Endothelial cell (in vitro differentiated cells): ENCODE data around the gene PRMT1. TPM values are rescaled to one million over a fixed set of nuclear protein-coding genes. Genes with fewer than 3 reads are reported as not detected.
"Not testable (repeated sequence)": the region's sequence is repeated elsewhere in the genome, so short reads cannot be mapped to it uniquely, and the experiment has no call there.

Experiments
- DNase-seq: peaks from one replicate; pipeline ENCODE4 v3.0.0; 2021; ENCODE audit warnings: low spot score
- H3K27ac Mint-ChIP-seq: one replicate; pipeline ENCODE4 v1.8.0; 2021; ENCODE audit warnings: mixed read lengths, inconsistent platforms; ENCODE audit not compliant: unreplicated experiment
- H3K27me3 Mint-ChIP-seq: one replicate; pipeline ENCODE4 v1.8.0; 2021; ENCODE audit warnings: mild to moderate bottlenecking, moderate library complexity, mixed read lengths, inconsistent platforms; ENCODE audit not compliant: unreplicated experiment
- H3K36me3 Mint-ChIP-seq: one replicate; pipeline ENCODE4 v1.8.0; 2021; ENCODE audit warnings: mild to moderate bottlenecking, low read depth, mixed read lengths, inconsistent platforms; ENCODE audit not compliant: unreplicated experiment
- H3K4me1 Mint-ChIP-seq: one replicate; pipeline ENCODE4 v1.8.0; 2021; ENCODE audit warnings: mild to moderate bottlenecking, mixed read lengths, inconsistent platforms; ENCODE audit not compliant: unreplicated experiment
- H3K4me3 Mint-ChIP-seq: one replicate; pipeline ENCODE4 v1.8.0; 2021; ENCODE audit warnings: mild to moderate bottlenecking, mixed read lengths, inconsistent platforms; ENCODE audit not compliant: unreplicated experiment
- H3K9me3 Mint-ChIP-seq: one replicate; pipeline ENCODE4 v1.8.0; 2021; ENCODE audit warnings: mixed read lengths, inconsistent platforms; ENCODE audit not compliant: unreplicated experiment
- total RNA-seq: library from RNA; stranded (reverse); fragmentation: NEBNext Ultra II Directional; extraction: Animal tissue kit (Norgen Biotek cat#: 25700); gene quantifications from one replicate; pipeline ENCODE4 v1.2.1, GENCODE V29; 2021; ENCODE audit not compliant: unreplicated experiment
- TF ChIP-seq, protein P1 (sequence below): fragments of 200-600 bp; sonication (generic); IDR thresholded peaks from one replicate; pipeline ENCODE4 v1.5.0; 2021; ENCODE audit warnings: antibody characterized with exemption; ENCODE audit not compliant: unreplicated experiment

The PRMT1 gene
- total RNA-seq, 1 donor from 2014 or later: 175 TPM

DNA sequence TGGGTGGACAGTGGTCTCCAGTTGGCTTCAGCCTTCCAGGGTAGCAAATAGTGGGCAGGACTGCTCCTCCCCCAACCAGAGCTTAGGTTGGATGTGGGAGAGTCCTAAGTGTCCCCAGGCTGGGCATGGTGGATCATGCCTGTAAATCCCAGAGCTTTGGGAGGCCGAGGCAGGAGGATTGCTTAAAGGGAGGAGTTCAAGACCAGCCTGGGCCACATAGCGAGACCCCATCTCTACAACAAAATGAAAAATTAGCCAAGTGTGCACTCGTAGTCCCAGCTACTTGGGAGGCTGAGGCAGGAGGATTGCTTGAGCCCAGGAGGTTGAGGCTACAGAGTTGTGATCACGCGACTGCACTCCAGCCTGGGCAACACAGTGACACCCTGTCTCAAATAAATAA, 44.5 kb upstream of the PRMT1 start:
- no peak for DNase-seq
- Mint-ChIP-seq H3K4me1 (peaks cover 23% of the 10 kb centered on the region), H3K36me3 (peaks cover 12% of the 10 kb centered on the region), H3K27me3 (peaks cover 21% of the 10 kb centered on the region), H3K9me3 (no peaks in the 10 kb centered on the region), H3K27ac (no peak overlapping the region), H3K4me3 (no peak overlapping the region)
- TF ChIP-seq, protein P1, sequence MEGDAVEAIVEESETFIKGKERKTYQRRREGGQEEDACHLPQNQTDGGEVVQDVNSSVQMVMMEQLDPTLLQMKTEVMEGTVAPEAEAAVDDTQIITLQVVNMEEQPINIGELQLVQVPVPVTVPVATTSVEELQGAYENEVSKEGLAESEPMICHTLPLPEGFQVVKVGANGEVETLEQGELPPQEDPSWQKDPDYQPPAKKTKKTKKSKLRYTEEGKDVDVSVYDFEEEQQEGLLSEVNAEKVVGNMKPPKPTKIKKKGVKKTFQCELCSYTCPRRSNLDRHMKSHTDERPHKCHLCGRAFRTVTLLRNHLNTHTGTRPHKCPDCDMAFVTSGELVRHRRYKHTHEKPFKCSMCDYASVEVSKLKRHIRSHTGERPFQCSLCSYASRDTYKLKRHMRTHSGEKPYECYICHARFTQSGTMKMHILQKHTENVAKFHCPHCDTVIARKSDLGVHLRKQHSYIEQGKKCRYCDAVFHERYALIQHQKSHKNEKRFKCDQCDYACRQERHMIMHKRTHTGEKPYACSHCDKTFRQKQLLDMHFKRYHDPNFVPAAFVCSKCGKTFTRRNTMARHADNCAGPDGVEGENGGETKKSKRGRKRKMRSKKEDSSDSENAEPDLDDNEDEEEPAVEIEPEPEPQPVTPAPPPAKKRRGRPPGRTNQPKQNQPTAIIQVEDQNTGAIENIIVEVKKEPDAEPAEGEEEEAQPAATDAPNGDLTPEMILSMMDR: no peak

DNA sequence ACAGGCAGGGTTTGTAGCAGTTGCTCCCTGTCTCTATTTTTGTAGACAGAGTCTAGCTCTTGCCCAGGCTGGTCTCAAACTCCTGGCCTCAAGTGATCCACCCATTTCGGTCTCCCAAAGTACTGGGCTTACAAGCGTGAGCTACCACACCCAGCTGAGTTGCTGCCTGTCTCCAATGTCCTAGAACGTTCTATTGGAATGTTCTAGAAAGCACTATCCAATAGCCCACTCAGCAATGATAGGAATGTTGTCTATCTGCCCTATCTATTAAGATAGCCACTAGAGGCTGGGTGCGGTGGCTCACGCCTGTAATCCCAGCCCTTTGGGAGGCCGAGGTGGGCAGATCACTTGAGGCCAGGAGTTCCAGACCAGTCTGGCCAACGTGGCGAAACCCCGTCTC, 43.8 kb upstream of the PRMT1 start:
- peaks cover 26% of the 10 kb centered on the region for H3K4me1 Mint-ChIP-seq
- not testable (repeated sequence) for H3K36me3 Mint-ChIP-seq, H3K4me3 Mint-ChIP-seq, H3K9me3 Mint-ChIP-seq, DNase-seq, H3K27ac Mint-ChIP-seq
- H3K27me3 Mint-ChIP-seq: peaks cover 24% of the 10 kb centered on the region

DNA sequence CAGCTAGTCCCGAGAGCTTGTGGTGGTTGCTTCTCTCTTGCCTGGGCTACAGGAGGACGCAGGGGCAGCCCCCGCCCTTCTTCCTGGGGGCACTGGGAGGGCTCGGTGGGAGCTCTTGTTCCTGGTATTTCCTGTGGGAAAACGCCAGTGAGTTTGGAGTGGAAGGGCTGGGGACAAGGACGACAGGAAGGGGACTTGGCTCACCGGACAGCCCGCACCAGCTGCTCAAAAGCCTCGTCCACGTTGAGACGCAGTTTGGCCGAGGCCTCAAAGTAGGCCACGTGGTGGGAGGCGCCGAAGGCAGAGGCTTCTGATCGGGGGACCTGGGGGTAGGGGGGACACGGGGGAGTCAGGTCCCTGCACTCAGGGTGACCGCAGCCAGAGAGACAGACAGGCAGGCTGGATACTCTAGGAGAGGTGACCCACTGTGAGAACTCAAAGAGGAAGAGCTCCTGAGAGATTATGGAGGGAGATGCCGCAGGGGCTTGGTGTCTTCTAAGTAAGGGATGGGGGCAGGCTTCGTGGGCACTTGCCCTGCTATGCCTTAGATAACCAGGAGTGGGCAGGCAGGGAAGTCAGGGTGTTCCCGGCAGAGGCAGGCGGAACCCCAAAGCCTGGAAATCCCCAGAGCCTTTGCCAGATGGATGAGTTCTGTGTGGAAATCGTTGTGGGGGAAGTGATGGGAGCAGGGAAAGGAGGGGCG, 41.4 kb upstream of the PRMT1 start:
- H3K9me3 Mint-ChIP-seq: no peaks in the 10 kb centered on the region
- peak overlapping the region; percentile 47 for H3K4me3 Mint-ChIP-seq
- no peak for DNase-seq
- peaks cover 35% of the 10 kb centered on the region for H3K27me3 Mint-ChIP-seq
- H3K36me3 Mint-ChIP-seq: no peaks in the 10 kb centered on the region
- H3K27ac Mint-ChIP-seq: peak overlapping the region; percentile 57
- TF ChIP-seq, protein P1: no peak
- H3K4me1 Mint-ChIP-seq: peaks cover 41% of the 10 kb centered on the region

DNA sequence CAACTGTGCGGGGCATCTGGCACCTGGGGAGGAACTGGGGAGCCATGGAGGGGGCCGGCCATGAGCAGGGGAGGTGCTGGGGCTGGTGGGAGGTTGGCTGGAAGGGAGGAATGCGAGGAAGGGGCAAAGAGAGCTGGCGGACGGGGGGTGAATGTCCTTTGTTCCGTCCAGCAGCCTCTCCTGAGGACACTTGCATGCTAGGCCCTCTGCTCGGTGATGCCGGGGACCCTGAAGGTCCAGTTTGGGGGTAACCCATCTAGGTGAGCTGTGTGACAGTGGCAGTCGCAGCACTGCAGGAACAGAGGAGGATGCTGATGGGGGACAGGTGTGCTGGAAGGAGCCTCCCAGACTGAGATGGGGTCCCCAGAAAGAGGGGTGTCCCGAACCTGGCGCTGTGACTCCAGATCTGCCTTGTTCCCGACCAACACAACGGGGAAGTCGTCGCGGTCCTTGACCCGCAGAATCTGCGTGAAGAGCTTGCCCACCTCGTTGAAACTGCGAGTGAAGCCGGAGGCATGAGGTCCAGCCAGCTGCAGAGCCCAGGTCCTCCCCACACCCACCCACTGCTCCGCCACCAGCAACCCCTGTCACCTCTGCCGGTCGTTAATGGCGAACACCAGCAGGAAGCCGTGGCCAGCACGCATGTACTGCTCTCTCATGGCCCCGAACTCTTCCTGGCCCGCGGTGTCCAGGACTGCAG, 40.7 kb upstream of the PRMT1 start:
- H3K4me1 Mint-ChIP-seq: peaks cover 45% of the 10 kb centered on the region
- H3K9me3 Mint-ChIP-seq: no peaks in the 10 kb centered on the region
- TF ChIP-seq, protein P1: no peak
- DNase-seq: no peak
- H3K4me3 Mint-ChIP-seq: no peak overlapping the region
- no peaks in the 10 kb centered on the region for H3K36me3 Mint-ChIP-seq
- H3K27me3 Mint-ChIP-seq: peaks cover 39% of the 10 kb centered on the region
- peak overlapping the region; percentile 48 for H3K27ac Mint-ChIP-seq

DNA sequence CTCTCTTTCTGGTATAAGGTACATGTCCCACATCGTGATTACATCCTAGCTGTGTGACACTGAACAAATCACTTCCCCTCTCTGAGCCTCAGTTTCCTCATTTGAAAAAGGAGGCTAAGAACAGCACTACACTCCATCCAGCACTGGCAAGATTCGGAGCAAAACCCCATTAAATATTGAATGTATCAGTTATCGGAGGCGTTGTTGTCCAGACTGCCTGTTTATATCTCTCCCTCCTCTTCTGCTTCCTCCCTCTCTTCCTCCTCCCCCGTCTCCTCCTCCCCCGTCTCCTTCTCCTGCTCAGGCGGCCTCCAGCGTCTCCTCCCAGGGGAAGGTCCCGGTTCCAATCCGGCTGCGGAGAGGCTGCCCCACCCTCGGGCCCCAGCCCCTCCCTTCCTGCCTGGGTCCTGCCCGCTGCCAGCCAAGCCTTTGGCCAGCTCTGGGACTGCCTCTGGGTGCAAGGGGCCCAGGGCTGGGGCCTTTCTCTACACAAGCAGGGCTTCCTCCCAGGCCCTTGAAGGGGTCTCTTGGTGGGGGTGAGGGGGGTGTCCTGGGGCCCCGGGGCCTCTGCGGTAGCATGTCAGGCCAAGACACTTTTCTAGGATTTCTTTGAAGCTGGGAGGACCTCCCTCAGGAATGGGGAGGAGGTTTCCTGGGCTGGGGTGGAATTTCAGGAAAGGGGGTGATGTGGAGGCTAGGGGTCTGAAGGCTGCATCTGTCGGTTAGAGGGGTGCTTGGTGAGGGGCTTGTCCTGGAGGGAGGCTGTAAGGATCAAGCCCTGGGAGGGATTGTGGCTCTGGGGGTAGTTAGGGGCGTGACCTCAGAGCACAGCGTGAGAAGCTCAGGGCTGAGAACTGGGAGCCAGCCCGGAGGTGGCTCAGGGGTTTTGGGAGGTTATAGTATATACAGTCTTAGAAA, 39.0 kb upstream of the PRMT1 start:
- DNase-seq: peak; percentile 33
- H3K4me3 Mint-ChIP-seq: peak overlapping the region; percentile 87
- peak overlapping the region; percentile 53 for H3K27ac Mint-ChIP-seq
- peaks cover 7% of the 10 kb centered on the region for H3K36me3 Mint-ChIP-seq
- peaks cover 54% of the 10 kb centered on the region for H3K4me1 Mint-ChIP-seq
- peaks cover 44% of the 10 kb centered on the region for H3K27me3 Mint-ChIP-seq
- TF ChIP-seq, protein P1: no peak
- H3K9me3 Mint-ChIP-seq: no peaks in the 10 kb centered on the region
